Measurements from ENCODE around the gene REM2.

Gene REM2

DNA sequence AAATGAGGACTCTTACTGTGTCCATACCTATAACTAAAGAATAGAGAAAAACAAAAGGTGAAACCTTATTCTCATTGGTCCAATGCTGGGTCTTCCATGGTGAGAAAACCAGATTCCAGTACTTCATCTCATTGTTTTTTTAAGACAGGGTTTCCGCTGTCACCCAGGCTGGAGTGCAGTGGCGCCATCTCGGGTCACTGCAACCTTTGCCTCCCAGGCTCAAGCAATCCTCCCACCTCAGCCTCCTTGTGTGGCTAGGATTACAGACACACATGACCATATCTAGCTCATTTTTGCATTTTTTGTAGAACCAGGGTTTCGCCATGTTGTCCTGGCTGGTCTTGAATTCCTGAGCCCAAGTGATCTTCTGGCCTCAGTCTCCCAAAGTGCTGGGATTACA lies 22.6 kb downstream of the REM2 start:
- Histone ChIP-seq H3K27ac (ENCODE audit: low read depth, low read length) (no peak overlapping the region), H3K27me3 (ENCODE audit: control insufficient read depth, low read length) (no peaks in the 10 kb centered on the region), H3K79me2 (ENCODE audit: control insufficient read depth, low read length) (peaks cover 8% of the 10 kb centered on the region), H3F3A (ENCODE audit: control insufficient read depth, insufficient read depth) (peaks cover 11% of the 10 kb centered on the region), H3K4me1 (ENCODE audit: control insufficient read depth, low read length) (no peaks in the 10 kb centered on the region), H3K9me2 (replicated peaks; ENCODE audit: control insufficient read depth, low read length) (no peaks in the 10 kb centered on the region), H3K9me3 (ENCODE audit: control insufficient read depth, insufficient read depth, low read length) (no peaks in the 10 kb centered on the region), H3K4me2 (ENCODE audit: low read length) (no peak overlapping the region), H3K36me3 (ENCODE audit: control insufficient read depth, low read length) (peaks cover 88% of the 10 kb centered on the region), H3K4me3 (ENCODE audit: low read length) (no peak overlapping the region), H4K20me1 (ENCODE audit: control insufficient read depth, insufficient read depth, low read depth, low read length) (no peaks in the 10 kb centered on the region)
- TF ChIP-seq, protein P1, sequence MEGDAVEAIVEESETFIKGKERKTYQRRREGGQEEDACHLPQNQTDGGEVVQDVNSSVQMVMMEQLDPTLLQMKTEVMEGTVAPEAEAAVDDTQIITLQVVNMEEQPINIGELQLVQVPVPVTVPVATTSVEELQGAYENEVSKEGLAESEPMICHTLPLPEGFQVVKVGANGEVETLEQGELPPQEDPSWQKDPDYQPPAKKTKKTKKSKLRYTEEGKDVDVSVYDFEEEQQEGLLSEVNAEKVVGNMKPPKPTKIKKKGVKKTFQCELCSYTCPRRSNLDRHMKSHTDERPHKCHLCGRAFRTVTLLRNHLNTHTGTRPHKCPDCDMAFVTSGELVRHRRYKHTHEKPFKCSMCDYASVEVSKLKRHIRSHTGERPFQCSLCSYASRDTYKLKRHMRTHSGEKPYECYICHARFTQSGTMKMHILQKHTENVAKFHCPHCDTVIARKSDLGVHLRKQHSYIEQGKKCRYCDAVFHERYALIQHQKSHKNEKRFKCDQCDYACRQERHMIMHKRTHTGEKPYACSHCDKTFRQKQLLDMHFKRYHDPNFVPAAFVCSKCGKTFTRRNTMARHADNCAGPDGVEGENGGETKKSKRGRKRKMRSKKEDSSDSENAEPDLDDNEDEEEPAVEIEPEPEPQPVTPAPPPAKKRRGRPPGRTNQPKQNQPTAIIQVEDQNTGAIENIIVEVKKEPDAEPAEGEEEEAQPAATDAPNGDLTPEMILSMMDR (IDR thresholded peaks at IDR 0.05; ENCODE audit: low read depth, low read length, poor library complexity, severe bottlenecking): no peak
- TF ChIP-seq EZH2phosphoT487 (IDR thresholded peaks at IDR 0.05; ENCODE audit: borderline replicate concordance, low read length): no peak

DNA sequence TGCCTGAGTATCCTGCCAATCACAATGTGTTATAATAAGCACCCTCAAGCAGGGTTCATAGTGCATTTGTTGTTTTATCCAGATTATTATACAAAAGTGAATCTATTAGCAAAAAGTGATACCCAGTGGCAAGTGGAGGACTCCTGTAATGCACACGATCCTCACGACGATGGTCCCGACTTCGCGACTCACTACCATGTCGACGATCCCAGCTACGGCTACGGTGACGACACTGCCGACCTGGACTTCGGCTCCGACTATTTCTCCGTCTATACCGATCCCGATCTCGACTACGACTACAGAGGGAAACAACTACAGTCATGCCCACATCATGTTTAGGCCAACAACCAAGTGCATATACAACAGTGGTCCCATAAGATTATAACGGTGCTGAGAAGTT lies 23.1 kb downstream of the REM2 start:
- TF ChIP-seq, protein P1 (IDR thresholded peaks at IDR 0.05; ENCODE audit: low read depth, low read length, poor library complexity, severe bottlenecking): no peak
- no peak for TF ChIP-seq EZH2phosphoT487 (IDR thresholded peaks at IDR 0.05; ENCODE audit: borderline replicate concordance, low read length)
- Histone ChIP-seq H3K4me3 (ENCODE audit: low read length) (no peak overlapping the region), H3F3A (ENCODE audit: control insufficient read depth, insufficient read depth) (peaks cover 7% of the 10 kb centered on the region; the same call in 1 of the 2 replicates), H3K79me2 (ENCODE audit: control insufficient read depth, low read length) (peaks cover 12% of the 10 kb centered on the region), H3K4me1 (ENCODE audit: control insufficient read depth, low read length) (no peaks in the 10 kb centered on the region), H3K27me3 (ENCODE audit: control insufficient read depth, low read length) (no peaks in the 10 kb centered on the region), H3K27ac (ENCODE audit: low read depth, low read length) (no peak overlapping the region), H3K9me2 (replicated peaks; ENCODE audit: control insufficient read depth, low read length) (no peaks in the 10 kb centered on the region), H3K9me3 (ENCODE audit: control insufficient read depth, insufficient read depth, low read length) (no peaks in the 10 kb centered on the region), H3K36me3 (ENCODE audit: control insufficient read depth, low read length) (peaks cover 88% of the 10 kb centered on the region), H4K20me1 (ENCODE audit: control insufficient read depth, insufficient read depth, low read depth, low read length) (no peaks in the 10 kb centered on the region), H3K4me2 (ENCODE audit: low read length) (no peak overlapping the region)

DNA sequence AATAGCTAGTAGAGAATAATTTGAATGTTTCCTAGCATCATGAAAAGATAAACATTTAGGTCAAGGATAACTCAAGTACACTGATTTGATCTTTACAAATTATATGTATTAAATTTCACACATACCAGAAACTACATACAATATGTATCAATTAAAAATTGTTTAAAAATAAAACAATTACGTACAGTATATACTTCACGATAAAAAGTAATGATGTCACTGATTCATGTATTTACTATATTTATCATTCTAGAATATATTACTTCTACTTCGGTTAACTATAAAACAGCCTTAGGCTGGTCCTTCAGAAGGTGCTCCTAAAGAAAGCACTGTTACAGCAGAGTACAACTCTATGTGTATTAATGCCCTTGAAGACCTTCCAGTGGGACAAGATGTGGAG lies 24.4 kb downstream of the REM2 start:
- H3K9me3 ChIP-seq (ENCODE audit: control insufficient read depth, insufficient read depth, low read length): no peaks in the 10 kb centered on the region
- H3K36me3 ChIP-seq (ENCODE audit: control insufficient read depth, low read length): peaks cover 88% of the 10 kb centered on the region
- H3K27ac ChIP-seq (ENCODE audit: low read depth, low read length): no peak overlapping the region
- H3K79me2 ChIP-seq (ENCODE audit: control insufficient read depth, low read length): peaks cover 25% of the 10 kb centered on the region
- H4K20me1 ChIP-seq (ENCODE audit: control insufficient read depth, insufficient read depth, low read depth, low read length): no peaks in the 10 kb centered on the region
- H3K4me2 ChIP-seq (ENCODE audit: low read length): no peak overlapping the region
- H3K4me1 ChIP-seq (ENCODE audit: control insufficient read depth, low read length): peaks cover 3% of the 10 kb centered on the region; the same call in 1 of the 2 replicates
- H3K27me3 ChIP-seq (ENCODE audit: control insufficient read depth, low read length): no peaks in the 10 kb centered on the region
- H3K9me2 ChIP-seq (replicated peaks; ENCODE audit: control insufficient read depth, low read length): no peaks in the 10 kb centered on the region
- no peak for TF ChIP-seq EZH2phosphoT487 (IDR thresholded peaks at IDR 0.05; ENCODE audit: borderline replicate concordance, low read length)
- TF ChIP-seq, protein P1 (IDR thresholded peaks at IDR 0.05; ENCODE audit: low read depth, low read length, poor library complexity, severe bottlenecking): no peak
- H3K4me3 ChIP-seq (ENCODE audit: low read length): no peak overlapping the region
- H3F3A ChIP-seq (ENCODE audit: control insufficient read depth, insufficient read depth): peaks cover 3% of the 10 kb centered on the region; the same call in 1 of the 2 replicates

Data from DOHH2 (cell line).